NCI-H2227 (cell line): ENCODE results near the gene ALKBH8.
A peak's percentile ranks its signal among the peaks of the same experiment; 100 is the strongest.
"Not testable (repeated sequence)": the region's sequence is repeated elsewhere in the genome, so short reads cannot be mapped to it uniquely, and the experiment has no call there.

ENCODE experiments used
- DNase-seq: peaks from one replicate; lab custom pipeline; 2025; ENCODE audit not compliant: unreplicated experiment; lab: John Stamatoyannopoulos, UW

Gene ALKBH8

GRCh38 chr11:107508201-107508857, 57.2 kb downstream of the ALKBH8 start:
- no peak for DNase-seq

GRCh38 chr11:107505647-107506225, 59.8 kb downstream of the ALKBH8 start:
- no peak for DNase-seq

- DNase-seq: no peak
Measured at GRCh38 chr11:107504981-107505380, 60.6 kb downstream of the ALKBH8 start.

- no peak for DNase-seq
Measured at GRCh38 chr11:107501713-107502112, 63.8 kb downstream of the ALKBH8 start.

- not testable (repeated sequence) for DNase-seq
Measured at GRCh38 chr11:107497371-107497770, 68.2 kb downstream of the ALKBH8 start.

GRCh38 chr11:107496011-107496410, 69.5 kb downstream of the ALKBH8 start:
- DNase-seq: no peak

GRCh38 chr11:107494055-107494454, 71.5 kb downstream of the ALKBH8 start:
- DNase-seq: peak; percentile 16

- no peak for DNase-seq
Measured at GRCh38 chr11:107493117-107493516, 72.4 kb downstream of the ALKBH8 start.

GRCh38 chr11:107490836-107491235, 74.7 kb downstream of the ALKBH8 start:
- DNase-seq: no peak

- DNase-seq: no peak
Measured at GRCh38 chr11:107482234-107482633, 83.3 kb downstream of the ALKBH8 start.

- DNase-seq: no peak
Measured at GRCh38 chr11:107478922-107479321, 86.6 kb downstream of the ALKBH8 start.

- no peak for DNase-seq
Measured at GRCh38 chr11:107477820-107478219, 87.7 kb downstream of the ALKBH8 start.

GRCh38 chr11:107473792-107474191, 91.7 kb downstream of the ALKBH8 start:
- no peak for DNase-seq

- DNase-seq: no peak
Measured at GRCh38 chr11:107472966-107473365, 92.6 kb downstream of the ALKBH8 start.

GRCh38 chr11:107468596-107468995, 96.9 kb downstream of the ALKBH8 start:
- DNase-seq: no peak

- DNase-seq: no peak
Measured at GRCh38 chr11:107467696-107468095, 97.8 kb downstream of the ALKBH8 start.

GRCh38 chr11:107466275-107466866, 99.2 kb downstream of the ALKBH8 start:
- not testable (repeated sequence) for DNase-seq

- peak; percentile 93 for DNase-seq
Measured at GRCh38 chr11:107457558-107458271, 107.8 kb downstream of the ALKBH8 start, which contains the start of gene CWF19L2. CWF19L2 (minus strand) TSS chr11:107457825; CDS start chr11:107457816, 9 bp downstream.

- peak; percentile 2 for DNase-seq
Measured at GRCh38 chr11:107457205-107457557, 108.4 kb downstream of the ALKBH8 start.

- no peak for DNase-seq
Measured at GRCh38 chr11:107453594-107454286, 111.8 kb downstream of the ALKBH8 start.
